Astrocyte (in vitro differentiated cells and primary cell): ENCODE results near the gene EPHB1. TPM values are rescaled to one million over a fixed set of nuclear protein-coding genes. Genes with fewer than 3 reads are reported as not detected.

Experiments used
- DNase-seq: peaks from one replicate; pipeline ENCODE4 v3.0.0-alpha.2; 2010; ENCODE audit warnings: low read depth
- FAIRE-seq: peaks from 2 replicates; lab custom pipeline; 2011; peaks lifted over from hg19 to GRCh38; lab: Jason Lieb, UNC
- H2AFZ ChIP-seq: 2 replicates; pipeline ENCODE4 v1.6.0; 2012; ENCODE audit warnings: low read depth, low read length, inconsistent platforms
- H3K27ac ChIP-seq: 2 replicates; pipeline ENCODE4 v1.5.1; 2011; ENCODE audit warnings: low read depth, low read length, inconsistent platforms
- H3K27me3 ChIP-seq: 2 replicates; pipeline ENCODE4 v1.6.0; 2011; ENCODE audit warnings: low read length, inconsistent platforms; ENCODE audit not compliant: insufficient read depth
- H3K36me3 ChIP-seq: 2 replicates; pipeline ENCODE4 v1.5.1; 2011; ENCODE audit warnings: low read length, inconsistent platforms; ENCODE audit not compliant: insufficient read depth
- H3K4me1 ChIP-seq: 2 replicates; pipeline ENCODE4 v1.5.1; 2011; ENCODE audit warnings: low read length, inconsistent platforms; ENCODE audit not compliant: insufficient read depth
- H3K4me2 ChIP-seq: 2 replicates; pipeline ENCODE4 v1.6.0; 2012; ENCODE audit warnings: low read length, inconsistent platforms
- H3K4me3 ChIP-seq: 2 replicates; pipeline ENCODE4 v1.5.1; 2011; ENCODE audit warnings: low read depth, mild to moderate bottlenecking, low read length, inconsistent platforms; ENCODE audit not compliant: insufficient read depth
- H3K79me2 ChIP-seq: 2 replicates; pipeline ENCODE4 v1.6.0; 2012; ENCODE audit warnings: mild to moderate bottlenecking, low read length, inconsistent platforms; ENCODE audit not compliant: insufficient read depth
- H3K9ac ChIP-seq: 2 replicates; pipeline ENCODE4 v1.6.0; 2012; ENCODE audit warnings: mild to moderate bottlenecking, low read length, inconsistent platforms
- H3K9me3 ChIP-seq: 2 replicates; pipeline ENCODE4 v1.5.1; 2012; ENCODE audit warnings: low read depth, mild to moderate bottlenecking, low read length, inconsistent platforms; ENCODE audit not compliant: insufficient read depth
- H4K20me1 ChIP-seq: 2 replicates; pipeline ENCODE4 v1.6.0; 2012; ENCODE audit warnings: low read length, inconsistent platforms; ENCODE audit not compliant: insufficient read depth
- H3K27ac Mint-ChIP-seq: one replicate; pipeline ENCODE4 v1.8.0; 2021; ENCODE audit warnings: mild to moderate bottlenecking, mixed read lengths; ENCODE audit not compliant: unreplicated experiment
- H3K27me3 Mint-ChIP-seq: one replicate; pipeline ENCODE4 v1.8.0; 2021; ENCODE audit warnings: low read depth, mixed read lengths; ENCODE audit not compliant: unreplicated experiment
- H3K36me3 Mint-ChIP-seq: one replicate; pipeline ENCODE4 v1.8.0; 2021; ENCODE audit warnings: low read depth, mixed read lengths; ENCODE audit not compliant: unreplicated experiment
- H3K4me1 Mint-ChIP-seq: one replicate; pipeline ENCODE4 v1.8.0; 2021; ENCODE audit warnings: low read depth, mixed read lengths; ENCODE audit not compliant: unreplicated experiment
- H3K4me3 Mint-ChIP-seq: one replicate; pipeline ENCODE4 v1.8.0; 2021; ENCODE audit warnings: mild to moderate bottlenecking, moderate library complexity, mixed read lengths; ENCODE audit not compliant: unreplicated experiment
- H3K9me3 Mint-ChIP-seq: one replicate; pipeline ENCODE4 v1.8.0; 2021; ENCODE audit warnings: mild to moderate bottlenecking, mixed read lengths; ENCODE audit not compliant: unreplicated experiment
- EZH2 ChIP-seq: IDR thresholded peaks from 2 replicates; pipeline ENCODE4 v1.6.1; 2012; ENCODE audit warnings: mild to moderate bottlenecking, low read length, inconsistent platforms; ENCODE audit not compliant: insufficient read depth
- total RNA-seq: library from RNA; stranded (reverse); gene quantifications from 2 replicates; pipeline ENCODE4 v1.2.1, GENCODE V29; 2021
- TF ChIP-seq, protein P1 (sequence below): IDR thresholded peaks from 2 replicates; pipeline ENCODE4 v1.5.1; 2011; ENCODE audit warnings: low read depth, mild to moderate bottlenecking, inconsistent platforms, low read length, moderate library complexity; ENCODE audit not compliant: insufficient read depth

The EPHB1 gene
- total RNA-seq, 1 donor from 2014 or later: 4.1 TPM

GRCh38 chr3:134854254-134854653, 59.2 kb downstream of the EPHB1 start:
- Histone ChIP-seq H3K79me2 (no peaks in the 10 kb centered on the region), H2AFZ (no peak overlapping the region), H3K27me3 (peaks cover 3% of the 10 kb centered on the region), H3K36me3 (no peaks in the 10 kb centered on the region), H4K20me1 (no peaks in the 10 kb centered on the region), H3K4me1 (no peaks in the 10 kb centered on the region), H3K9ac (no peak overlapping the region), H3K4me2 (no peak overlapping the region), H3K9me3 (no peaks in the 10 kb centered on the region), H3K4me3 (no peak overlapping the region), H3K27ac (no peak overlapping the region)
- FAIRE-seq: no peak
- TF ChIP-seq EZH2: no peak
- TF ChIP-seq, protein P1, sequence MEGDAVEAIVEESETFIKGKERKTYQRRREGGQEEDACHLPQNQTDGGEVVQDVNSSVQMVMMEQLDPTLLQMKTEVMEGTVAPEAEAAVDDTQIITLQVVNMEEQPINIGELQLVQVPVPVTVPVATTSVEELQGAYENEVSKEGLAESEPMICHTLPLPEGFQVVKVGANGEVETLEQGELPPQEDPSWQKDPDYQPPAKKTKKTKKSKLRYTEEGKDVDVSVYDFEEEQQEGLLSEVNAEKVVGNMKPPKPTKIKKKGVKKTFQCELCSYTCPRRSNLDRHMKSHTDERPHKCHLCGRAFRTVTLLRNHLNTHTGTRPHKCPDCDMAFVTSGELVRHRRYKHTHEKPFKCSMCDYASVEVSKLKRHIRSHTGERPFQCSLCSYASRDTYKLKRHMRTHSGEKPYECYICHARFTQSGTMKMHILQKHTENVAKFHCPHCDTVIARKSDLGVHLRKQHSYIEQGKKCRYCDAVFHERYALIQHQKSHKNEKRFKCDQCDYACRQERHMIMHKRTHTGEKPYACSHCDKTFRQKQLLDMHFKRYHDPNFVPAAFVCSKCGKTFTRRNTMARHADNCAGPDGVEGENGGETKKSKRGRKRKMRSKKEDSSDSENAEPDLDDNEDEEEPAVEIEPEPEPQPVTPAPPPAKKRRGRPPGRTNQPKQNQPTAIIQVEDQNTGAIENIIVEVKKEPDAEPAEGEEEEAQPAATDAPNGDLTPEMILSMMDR: no peak
- no peak for DNase-seq
- Mint-ChIP-seq H3K36me3 (no peaks in the 10 kb centered on the region), H3K27ac (no peak overlapping the region), H3K4me3 (no peak overlapping the region), H3K4me1 (no peaks in the 10 kb centered on the region), H3K9me3 (peaks cover 3% of the 10 kb centered on the region), H3K27me3 (peaks cover 39% of the 10 kb centered on the region)

DNA sequence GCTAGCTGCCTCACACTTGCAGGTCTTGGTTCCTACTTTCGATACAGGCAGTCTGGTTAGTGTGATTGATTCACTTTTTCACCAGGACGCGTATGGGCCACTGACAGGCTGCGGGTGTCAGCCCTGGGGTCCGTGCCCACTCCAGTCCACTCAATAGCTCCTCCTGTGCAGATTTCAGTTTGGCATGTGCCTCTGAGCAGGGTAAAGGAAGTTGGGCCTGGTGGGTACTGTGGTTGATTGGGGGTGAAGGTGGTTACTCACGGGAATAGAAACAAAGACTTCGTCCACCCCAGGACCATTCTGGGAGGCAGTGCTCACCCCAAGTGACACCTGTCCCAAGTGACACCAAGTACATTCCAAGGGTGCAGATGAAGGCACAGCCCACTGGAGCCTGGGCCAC, 62.3 kb downstream of the EPHB1 start:
- Histone ChIP-seq H3K9me3 (no peaks in the 10 kb centered on the region), H3K79me2 (no peaks in the 10 kb centered on the region)
- no peak for FAIRE-seq

DNA sequence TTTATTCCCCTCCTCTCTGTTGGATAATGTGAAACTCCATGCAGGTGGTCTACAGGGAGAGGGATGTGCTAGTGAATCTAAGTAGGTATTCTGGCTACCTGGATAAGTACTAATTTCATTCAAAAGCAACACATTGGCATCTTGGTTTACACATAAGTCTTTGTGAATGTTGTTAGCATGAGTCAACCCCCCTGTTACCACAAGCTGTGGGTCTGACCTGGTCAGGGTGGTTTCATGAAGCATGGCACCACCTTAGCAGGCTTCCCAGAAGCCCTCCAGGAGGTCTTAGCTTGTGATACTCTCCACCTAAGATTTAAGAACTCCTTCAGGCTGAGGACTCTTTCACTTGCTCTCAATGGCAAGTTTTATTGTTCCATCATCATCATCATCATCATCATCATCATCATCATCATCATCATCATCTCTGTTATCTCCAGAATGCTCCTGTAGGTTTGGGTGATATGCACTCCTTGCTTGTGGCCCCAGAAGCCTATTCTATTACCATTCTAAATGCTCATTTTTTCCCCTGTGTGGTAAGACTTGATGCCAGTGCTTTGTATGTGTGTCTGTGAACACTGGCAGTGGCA, 62.8 kb downstream of the EPHB1 start:
- Histone ChIP-seq H3K4me2 (no peak overlapping the region), H4K20me1 (no peaks in the 10 kb centered on the region), H2AFZ (no peak overlapping the region), H3K79me2 (no peaks in the 10 kb centered on the region), H3K27ac (no peak overlapping the region), H3K4me1 (no peaks in the 10 kb centered on the region), H3K27me3 (peaks cover 4% of the 10 kb centered on the region), H3K4me3 (no peak overlapping the region), H3K36me3 (no peaks in the 10 kb centered on the region), H3K9ac (no peak overlapping the region), H3K9me3 (no peaks in the 10 kb centered on the region)
- no peak for TF ChIP-seq EZH2
- TF ChIP-seq, protein P1: no peak
- no peaks in the 10 kb centered on the region for H3K4me1 Mint-ChIP-seq
- H3K27ac Mint-ChIP-seq: no peak overlapping the region
- H3K9me3 Mint-ChIP-seq: peaks cover 3% of the 10 kb centered on the region
- no peak for FAIRE-seq
- H3K36me3 Mint-ChIP-seq: peaks cover 2% of the 10 kb centered on the region
- no peak overlapping the region for H3K4me3 Mint-ChIP-seq
- DNase-seq: no peak
- H3K27me3 Mint-ChIP-seq: peaks cover 21% of the 10 kb centered on the region

More for the DNA sequence above, 62.3 kb downstream of the EPHB1 start:
- no peak overlapping the region for H3K4me2 ChIP-seq
- H3K4me3 ChIP-seq: no peak overlapping the region
- no peak overlapping the region for H3K9ac ChIP-seq
- H4K20me1 ChIP-seq: no peaks in the 10 kb centered on the region
- Mint-ChIP-seq H3K4me1 (no peaks in the 10 kb centered on the region), H3K27ac (no peak overlapping the region), H3K9me3 (peaks cover 3% of the 10 kb centered on the region), H3K27me3 (peaks cover 25% of the 10 kb centered on the region), H3K36me3 (peaks cover 2% of the 10 kb centered on the region), H3K4me3 (no peak overlapping the region)
- no peaks in the 10 kb centered on the region for H3K36me3 ChIP-seq
- peaks cover 4% of the 10 kb centered on the region for H3K27me3 ChIP-seq
- H2AFZ ChIP-seq: no peak overlapping the region
- DNase-seq: no peak
- no peak overlapping the region for H3K27ac ChIP-seq
- no peaks in the 10 kb centered on the region for H3K4me1 ChIP-seq
- TF ChIP-seq, protein P1: no peak
- TF ChIP-seq EZH2: no peak
